Common myeloid progenitor, CD34-positive (primary cell): Measurements from ENCODE around the gene VSIG1.

Experiments
- CTCF ChIA-PET: fragments of 350-600 bp; sonication (Branson Sonifier 250); formaldehyde crosslinking; loops from one replicate; lab custom pipeline; 2021; ENCODE audit warnings: antibody characterized with exemption; lab: Charles Lee
- POLR2A ChIA-PET: fragments of 350-600 bp; sonication (Branson Sonifier 250); formaldehyde crosslinking; loops from one replicate; lab custom pipeline; 2021; ENCODE audit warnings: antibody characterized with exemption; lab: Charles Lee
- DNase-seq, 3 donors: peaks; one replicate each; pipeline versions ENCODE4 v3.0.0 to v3.0.0-alpha.2; 2013
- H3K27ac ChIP-seq, 2 experiments: 1 replicate in 1 of 2; 2 replicates in 1 of 2; pipeline ENCODE4 v1.7.0; 2013; ENCODE audit warnings: inconsistent platforms in 2 of 2, low read length in 2 of 2, mild to moderate bottlenecking in 2 of 2, low read depth in 1 of 2, moderate library complexity in 1 of 2; ENCODE audit not compliant: severe bottlenecking in 2 of 2, insufficient read depth in 1 of 2, poor library complexity in 1 of 2
- H3K27me3 ChIP-seq, 5 experiments: replicated peaks in 2 of 5; 1 replicate in 3 of 5; 2 replicates in 2 of 5; pipeline versions ENCODE4 v1.6.1 to v1.7.0; 2013; ENCODE audit warnings: low read length in 4 of 5, mild to moderate bottlenecking in 2 of 5, moderate library complexity in 2 of 5, inconsistent platforms in 1 of 5; ENCODE audit not compliant: insufficient read depth in 5 of 5, control insufficient read depth in 4 of 5
- H3K36me3 ChIP-seq, 4 experiments: 1 replicate in 2 of 4; 2 replicates in 2 of 4; pipeline versions ENCODE4 v1.6.1 to v1.7.0; 2013; ENCODE audit warnings: low read length in 3 of 4, control low read depth in 1 of 4, mild to moderate bottlenecking in 1 of 4; ENCODE audit not compliant: control insufficient read depth in 4 of 4, insufficient read depth in 4 of 4
- H3K4me1 ChIP-seq, 4 experiments: 1 replicate in 3 of 4; 2 replicates in 1 of 4; pipeline versions ENCODE4 v1.6.1 to v1.7.1; 2013; ENCODE audit warnings: low read length in 3 of 4, mild to moderate bottlenecking in 3 of 4, control low read depth in 1 of 4, inconsistent platforms in 1 of 4, moderate library complexity in 1 of 4; ENCODE audit not compliant: control insufficient read depth in 4 of 4, insufficient read depth in 4 of 4; ENCODE audit errors: control extremely low read depth in 1 of 4
- H3K4me3 ChIP-seq, 7 experiments: 1 replicate in 4 of 7; 2 replicates in 3 of 7; pipeline versions ENCODE4 v1.5.1 to v1.7.0; 2013; ENCODE audit warnings: mild to moderate bottlenecking in 7 of 7, low read length in 6 of 7, moderate library complexity in 6 of 7, inconsistent platforms in 2 of 7, low read depth in 2 of 7, control low read depth in 1 of 7; ENCODE audit not compliant: insufficient read depth in 4 of 7, control insufficient read depth in 1 of 7; ENCODE audit errors: extremely low read depth in 1 of 7
- H3K9me3 ChIP-seq, 5 experiments: 1 replicate in 4 of 5; 2 replicates in 1 of 5; pipeline versions ENCODE4 v1.6.1 to v1.7.1; 2013; ENCODE audit warnings: low read length in 4 of 5, mild to moderate bottlenecking in 2 of 5, inconsistent platforms in 1 of 5, low read depth in 1 of 5, moderate library complexity in 1 of 5; ENCODE audit not compliant: control insufficient read depth in 4 of 5, insufficient read depth in 2 of 5; ENCODE audit errors: control extremely low read depth in 1 of 5
- WGBS: methylation state at CpG from one replicate; pipeline ENCODE4 v1.1.5; 2013; ENCODE audit not compliant: insufficient coverage; 5-methylcytosine and 5-hydroxymethylcytosine counted together

VSIG1 gene

GRCh38 chrX:108032944-108033343 is 11.9 kb upstream of the VSIG1 start:
- DNase-seq: no peak
- POLR2A ChIA-PET: no interaction called here

GRCh38 chrX:108033890-108034289 is 11.0 kb upstream of the VSIG1 start:
- no peak for DNase-seq
- Histone ChIP-seq H3K4me1 (no peaks in the 10 kb centered on the region), H3K27me3 (no peaks in the 10 kb centered on the region), H3K4me3 (no peak overlapping the region), H3K9me3 (no peaks in the 10 kb centered on the region), H3K27ac (no peak overlapping the region), H3K36me3 (no peaks in the 10 kb centered on the region)
- 85% methylated on average over 2 of the region's 3 CpGs for WGBS
- CTCF ChIA-PET: no interaction called here
- POLR2A ChIA-PET: no interaction called here

More at GRCh38 chrX:108032944-108033343, 11.9 kb upstream of the VSIG1 start:
- no peak overlapping the region for H3K4me3 ChIP-seq
- 90% methylated on average over 5 of the region's 5 CpGs for WGBS
- CTCF ChIA-PET: interaction anchor here (0.7 kb wide), 1 partner anchor 12 kb away, joined by 3 read pairs; no protein-coding TSS in a partner anchor
- no peaks in the 10 kb centered on the region for H3K27me3 ChIP-seq
- H3K36me3 ChIP-seq: no peaks in the 10 kb centered on the region
- H3K4me1 ChIP-seq: no peaks in the 10 kb centered on the region
- no peak overlapping the region for H3K27ac ChIP-seq
- H3K9me3 ChIP-seq: no peaks in the 10 kb centered on the region

- Histone ChIP-seq H3K36me3 (no peaks in the 10 kb centered on the region), H3K27ac (no peak overlapping the region), H3K4me1 (no peaks in the 10 kb centered on the region), H3K27me3 (no peaks in the 10 kb centered on the region), H3K4me3 (no peak overlapping the region), H3K9me3 (no peaks in the 10 kb centered on the region)
- POLR2A ChIA-PET: no interaction called here
- CTCF ChIA-PET: no interaction called here
- WGBS: 79% methylated on average over 2 of the region's 3 CpGs
- no peak for DNase-seq
Observed at GRCh38 chrX:108034725-108035124, 10.1 kb upstream of the VSIG1 start.

GRCh38 chrX:108036298-108036973 is 8.4 kb upstream of the VSIG1 start:
- no peak for DNase-seq
- H3K4me3 ChIP-seq: no peak overlapping the region
- H3K27me3 ChIP-seq: no peaks in the 10 kb centered on the region
- ChIA-PET CTCF (no interaction called here), POLR2A (no interaction called here)
- no peaks in the 10 kb centered on the region for H3K36me3 ChIP-seq
- H3K9me3 ChIP-seq: no peaks in the 10 kb centered on the region
- no peaks in the 10 kb centered on the region for H3K4me1 ChIP-seq
- no peak overlapping the region for H3K27ac ChIP-seq
- 73% methylated on average over 2 of the region's 4 CpGs for WGBS

GRCh38 chrX:108049649-108050048 is 4.8 kb downstream of the VSIG1 start:
- Histone ChIP-seq H3K4me1 (no peaks in the 10 kb centered on the region), H3K27ac (no peak overlapping the region), H3K27me3 (peaks cover 0 to 5% (median 0%) of the 10 kb centered on the region in 5 experiments), H3K36me3 (no peaks in the 10 kb centered on the region), H3K9me3 (no peaks in the 10 kb centered on the region), H3K4me3 (no peak overlapping the region)
- DNase-seq: no peak
- WGBS: no CpG with 5 or more reads among the region's 1 CpG
- CTCF ChIA-PET: no interaction called here
- POLR2A ChIA-PET: no interaction called here

GRCh38 chrX:108053218-108053617 is 8.4 kb downstream of the VSIG1 start:
- no peaks in the 10 kb centered on the region for H3K36me3 ChIP-seq
- no peaks in the 10 kb centered on the region for H3K4me1 ChIP-seq
- POLR2A ChIA-PET: no interaction called here
- H3K27ac ChIP-seq: no peak overlapping the region
- H3K9me3 ChIP-seq: no peaks in the 10 kb centered on the region
- H3K4me3 ChIP-seq: no peak overlapping the region
- DNase-seq: no peak
- peaks cover 0 to 5% (median 0%) of the 10 kb centered on the region in 5 experiments for H3K27me3 ChIP-seq
- CTCF ChIA-PET: no interaction called here

GRCh38 chrX:108055546-108055945 is 10.7 kb downstream of the VSIG1 start:
- H3K4me3 ChIP-seq: no peak overlapping the region
- H3K27ac ChIP-seq: no peak overlapping the region
- POLR2A ChIA-PET: no interaction called here
- H3K36me3 ChIP-seq: no peaks in the 10 kb centered on the region
- H3K4me1 ChIP-seq: no peaks in the 10 kb centered on the region
- peaks cover 0 to 5% (median 0%) of the 10 kb centered on the region in 5 experiments for H3K27me3 ChIP-seq
- CTCF ChIA-PET: no interaction called here
- no peaks in the 10 kb centered on the region for H3K9me3 ChIP-seq
- DNase-seq: no peak
